Activated CD4-positive, alpha-beta T cell treated with anti-CD3 and anti-CD28 coated beads, Interleukin-2, amount 50 U/mL, for 48 hours (primary cell): ENCODE results near the gene SLC37A2.
A peak's percentile ranks its signal among the peaks of the same experiment; 100 is the strongest.
"Not testable (repeated sequence)": the region's sequence is repeated elsewhere in the genome, so short reads cannot be mapped to it uniquely, and the experiment has no call there.

Experiments used
- DNase-seq, 2 experiments: peaks; one replicate each; pipeline ENCODE4 v3.0.0-alpha.2; 2020

The SLC37A2 gene

GRCh38 chr11:125084761-125085231, 21.7 kb downstream of the SLC37A2 start:
- no peak for DNase-seq

- no peak for DNase-seq
Observed at GRCh38 chr11:125085301-125086081, 22.4 kb downstream of the SLC37A2 start.

DNA sequence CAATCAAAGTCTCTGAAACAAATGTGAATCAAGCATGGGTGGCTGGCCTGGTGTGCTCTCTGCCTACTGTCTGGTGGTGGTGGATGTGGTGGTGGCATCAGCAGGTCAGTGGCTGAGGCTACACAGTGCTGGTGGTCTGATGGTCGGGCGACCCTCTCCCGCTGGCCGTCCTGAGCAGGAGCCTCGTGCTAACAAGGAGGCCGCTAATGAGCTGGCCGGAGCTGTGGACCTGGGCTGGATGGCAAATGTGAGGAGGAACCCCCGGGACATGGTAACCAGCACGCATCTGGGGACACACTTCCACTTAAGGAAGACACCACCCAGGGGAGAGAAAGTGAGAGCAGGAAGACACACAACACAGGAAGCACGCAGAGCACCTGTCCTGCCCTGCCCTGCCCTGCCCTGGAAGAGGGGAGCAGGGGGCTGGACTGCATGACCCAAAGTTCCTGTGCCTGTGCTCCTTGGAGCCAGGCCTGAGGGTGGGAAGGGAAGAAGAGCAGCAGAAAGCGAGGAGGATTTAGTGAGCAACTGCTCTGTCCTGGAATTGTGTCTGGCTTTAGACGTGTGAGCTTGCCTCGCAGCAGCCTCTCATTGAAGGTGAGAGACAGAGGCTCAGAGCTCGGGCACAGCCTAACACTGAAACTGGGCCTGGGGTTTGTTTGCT, 23.7 kb downstream of the SLC37A2 start:
- DNase-seq = no peak

DNA sequence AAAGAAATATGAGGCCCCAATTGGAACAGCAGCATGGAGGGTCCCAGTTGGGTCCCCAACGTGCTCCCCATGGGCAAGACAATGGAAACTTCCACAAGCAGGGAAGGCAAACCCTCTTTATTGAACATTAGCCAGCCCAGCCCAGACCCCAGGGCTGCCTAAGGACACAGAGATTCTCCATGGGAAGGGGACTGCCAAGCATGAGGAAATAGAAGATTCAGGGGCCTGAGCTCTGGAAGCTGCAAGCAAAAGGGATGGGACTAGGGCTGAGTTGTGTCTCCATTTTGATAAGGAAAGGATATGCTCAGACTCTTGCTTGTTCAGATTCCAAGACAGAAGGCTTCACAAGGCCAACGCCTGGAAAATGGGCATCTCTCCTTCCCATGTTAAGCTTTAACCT, 25.0 kb downstream of the SLC37A2 start:
- no peak for DNase-seq

DNA sequence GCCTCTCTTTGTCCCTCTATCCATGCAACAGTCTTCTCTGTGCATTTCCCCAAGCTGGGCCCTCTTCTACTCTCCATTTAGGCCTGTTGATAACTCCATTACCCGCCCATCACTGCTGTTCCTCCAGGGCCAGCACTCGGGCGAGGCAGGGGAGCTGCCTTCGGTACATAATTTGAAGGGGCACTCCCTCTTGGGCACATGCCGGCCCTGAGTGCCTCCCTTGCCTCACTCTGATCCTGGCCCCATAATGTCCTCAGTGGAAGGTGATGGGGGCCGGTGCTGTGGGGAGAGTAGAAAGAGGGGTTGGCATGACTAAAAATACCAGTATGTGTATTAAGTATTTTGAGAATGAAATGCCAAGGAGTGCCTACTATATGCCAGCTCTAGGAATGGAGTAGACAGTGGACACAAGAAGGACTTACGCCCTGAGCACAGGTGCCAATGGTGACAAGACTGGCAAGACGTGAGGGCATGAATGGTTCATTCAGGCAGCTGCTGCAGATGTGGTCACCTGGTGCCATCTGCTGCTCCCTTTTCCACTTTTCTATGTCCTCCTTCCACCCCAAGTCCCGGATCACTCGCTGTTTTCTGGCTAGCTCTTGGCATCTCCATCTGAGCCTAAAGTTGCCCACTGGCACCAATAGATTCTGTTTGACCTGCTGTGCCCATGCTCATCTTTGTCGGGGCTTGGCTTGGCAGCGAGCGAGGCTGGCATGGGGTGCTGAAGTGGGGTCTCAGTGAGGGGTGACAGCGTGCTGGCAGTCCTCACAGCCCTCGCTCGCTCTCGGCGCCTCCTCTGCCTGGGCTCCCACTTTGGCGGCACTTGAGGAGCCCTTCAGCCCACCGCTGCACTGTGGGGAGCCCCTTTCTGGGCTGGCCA, 25.7 kb downstream of the SLC37A2 start:
- DNase-seq = no peak

DNA sequence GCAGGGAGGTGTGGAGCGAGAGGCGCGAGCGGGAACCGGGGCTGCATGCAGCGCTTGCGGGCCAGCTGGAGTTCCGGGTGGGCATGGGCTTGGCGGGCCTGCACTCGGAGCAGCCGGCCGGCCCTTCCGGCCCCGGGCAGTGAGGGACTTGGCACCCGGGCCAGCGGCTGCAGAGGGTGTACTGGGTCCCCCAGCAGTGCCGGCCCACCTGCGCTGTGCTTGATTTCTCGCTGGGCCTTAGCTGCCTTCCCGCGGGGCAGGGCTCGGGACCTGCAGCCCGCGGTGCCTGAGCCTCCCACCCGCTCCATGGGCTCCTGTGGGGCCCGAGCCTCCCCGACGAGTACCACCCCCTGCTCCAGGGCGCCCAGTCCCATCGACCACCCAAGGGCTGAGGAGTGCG, 26.4 kb downstream of the SLC37A2 start:
- not testable (repeated sequence) for DNase-seq

- not testable (repeated sequence) for DNase-seq
Observed at GRCh38 chr11:125090151-125090550, 27.0 kb downstream of the SLC37A2 start.

DNA sequence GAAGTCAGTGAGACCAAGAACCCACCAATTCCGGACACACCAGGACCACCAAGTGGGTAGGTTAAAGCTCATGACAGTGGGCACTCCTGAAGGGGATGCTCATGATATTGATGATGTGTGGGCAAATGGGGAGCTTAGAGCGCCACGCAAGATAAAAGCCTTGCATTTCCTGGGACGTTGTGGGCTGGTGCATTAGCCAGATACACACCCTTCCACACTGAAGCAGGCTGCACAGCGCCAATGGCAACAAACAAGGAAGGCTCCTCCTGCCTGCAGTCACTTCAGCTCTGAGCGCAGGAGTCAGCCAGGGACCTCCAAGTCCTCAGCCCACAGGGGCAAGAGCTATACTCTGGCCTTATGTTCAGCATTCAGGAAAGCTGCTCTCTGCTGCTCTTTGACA, 27.7 kb downstream of the SLC37A2 start:
- DNase-seq = no peak

DNA sequence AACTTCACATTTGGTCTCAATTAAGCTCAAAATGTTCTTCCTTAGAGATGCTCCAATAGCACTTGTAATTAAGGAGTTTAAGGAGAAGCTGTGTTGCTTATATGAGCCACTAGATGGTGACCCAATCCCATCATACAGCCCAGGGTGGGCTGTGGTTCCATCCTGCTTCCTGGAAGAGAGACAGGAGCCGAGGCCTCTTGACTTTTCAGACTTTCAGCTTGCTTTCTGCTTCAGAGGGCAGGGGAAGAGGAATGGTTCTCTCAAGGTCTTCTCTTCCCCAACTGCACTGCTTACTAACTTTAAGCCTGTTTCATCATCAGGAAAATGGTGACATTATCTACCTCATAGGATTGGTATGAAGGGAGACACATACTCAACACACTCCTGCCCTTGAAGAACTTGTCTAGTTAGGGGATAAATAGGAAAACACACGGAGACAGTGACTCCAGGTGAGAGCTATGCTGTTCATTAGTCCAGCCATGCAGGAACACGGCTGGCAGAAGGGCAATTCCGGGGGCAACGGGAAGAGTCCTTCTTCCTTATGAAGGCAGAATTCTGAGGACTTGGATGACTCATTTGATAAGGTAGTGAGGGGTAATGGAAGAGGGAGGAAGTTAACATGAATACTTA, 28.3 kb downstream of the SLC37A2 start:
- no peak for DNase-seq

DNA sequence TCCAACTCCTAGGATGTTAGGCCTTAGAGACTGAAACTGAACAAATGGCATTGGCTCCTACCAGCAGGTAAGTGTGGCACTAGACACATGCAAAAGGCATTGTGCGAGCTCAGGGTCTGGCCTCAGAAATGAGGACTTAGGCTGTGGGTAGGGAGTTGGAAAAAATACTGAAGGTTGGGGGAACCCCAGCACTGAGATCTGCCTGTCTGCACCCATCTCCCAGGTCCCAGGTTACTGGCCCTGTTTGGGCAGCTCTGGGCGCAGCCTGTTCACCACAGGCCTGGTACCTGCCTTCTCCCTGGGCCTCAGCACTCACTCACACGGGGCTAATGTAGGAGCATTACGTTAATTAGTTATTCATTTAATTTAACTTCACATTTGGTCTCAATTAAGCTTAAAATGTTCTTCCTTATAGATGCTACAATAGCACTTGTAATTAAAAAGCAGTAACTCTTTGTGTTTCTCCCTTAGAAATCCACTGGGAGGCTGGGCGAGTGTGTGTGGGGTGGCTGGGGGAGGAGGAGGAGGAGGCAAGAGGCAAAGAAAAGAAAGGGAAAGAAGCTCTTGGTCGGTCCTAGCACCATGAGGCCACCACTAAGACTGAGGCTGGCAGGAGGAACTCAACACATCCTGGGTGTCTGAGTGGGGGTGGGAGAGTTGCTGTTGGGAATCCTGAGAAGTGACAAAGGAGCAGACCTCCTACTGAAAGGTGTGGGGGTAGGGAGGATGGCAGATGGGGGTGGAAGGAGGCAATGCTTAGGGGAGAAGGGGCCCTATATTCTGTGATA, 29.0 kb downstream of the SLC37A2 start:
- no peak for DNase-seq

- no peak for DNase-seq
Observed at GRCh38 chr11:125092669-125093068, 29.6 kb downstream of the SLC37A2 start.

- no peak for DNase-seq
Observed at GRCh38 chr11:125093502-125093901, 30.4 kb downstream of the SLC37A2 start.

- no peak for DNase-seq
Observed at GRCh38 chr11:125094731-125095130, 31.6 kb downstream of the SLC37A2 start.

- DNase-seq = no peak
Observed at GRCh38 chr11:125100136-125100535, 37.0 kb downstream of the SLC37A2 start.

GRCh38 chr11:125101596-125101995, 38.5 kb downstream of the SLC37A2 start:
- no peak for DNase-seq

DNA sequence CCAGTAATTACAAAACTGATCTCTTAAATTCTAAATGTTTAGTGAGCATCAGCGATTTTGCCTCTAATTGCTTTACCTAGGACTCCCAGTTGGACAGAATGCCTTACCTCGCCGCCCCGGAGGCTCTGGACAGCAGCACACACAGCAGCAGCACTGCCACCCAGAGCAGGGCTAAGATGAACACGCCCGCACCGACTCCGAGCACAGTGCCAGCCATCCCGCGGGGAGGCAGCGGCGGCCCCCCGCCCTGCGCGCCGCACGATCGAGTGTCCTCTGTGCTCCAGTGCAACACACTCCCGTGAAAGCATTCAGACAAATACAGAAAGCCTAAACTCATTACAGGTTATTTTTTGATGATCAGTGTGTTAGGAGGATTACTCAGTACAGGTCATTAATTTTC, 38.9 kb downstream of the SLC37A2 start:
- no peak for DNase-seq

DNA sequence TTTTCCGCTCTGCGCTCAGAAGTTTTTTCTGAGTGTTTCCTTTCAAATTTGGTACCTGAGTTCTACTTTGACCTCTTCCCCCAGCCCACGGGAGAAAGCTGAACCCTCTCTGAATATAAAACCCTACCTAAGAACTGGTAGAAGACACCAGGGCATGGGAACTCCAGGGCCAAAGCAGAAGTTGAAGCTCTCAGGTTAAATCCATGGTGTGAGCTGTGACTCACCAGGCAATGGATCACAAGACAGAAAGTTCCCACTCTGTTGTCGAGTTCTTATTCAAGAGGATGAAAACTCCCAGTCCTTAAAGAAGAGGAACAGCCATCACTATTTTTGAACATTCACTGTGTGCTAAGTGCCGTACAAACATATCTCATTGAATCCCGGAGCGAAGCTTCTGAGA, 39.4 kb downstream of the SLC37A2 start:
- no peak for DNase-seq

DNA sequence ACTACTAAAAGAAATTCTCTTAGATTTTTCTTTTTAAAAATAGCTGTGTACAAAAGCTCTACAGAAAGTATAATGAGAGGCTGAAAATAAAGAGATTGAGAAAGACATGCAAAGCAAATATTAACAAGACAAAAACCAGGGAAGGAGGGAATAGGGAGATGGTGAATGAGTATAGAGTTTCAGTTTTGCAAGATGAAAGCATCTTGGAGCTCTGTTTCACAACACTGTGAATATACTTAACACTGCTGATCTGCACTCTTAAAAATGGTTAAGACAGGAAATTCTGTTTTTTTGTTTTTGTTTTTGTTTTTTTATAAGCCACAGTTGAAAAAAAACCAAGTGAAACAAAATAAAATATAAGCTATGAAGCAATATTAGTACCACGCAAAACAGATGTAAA, 42.8 kb downstream of the SLC37A2 start:
- no peak for DNase-seq

- DNase-seq = no peak
Observed at GRCh38 chr11:125108469-125108868, 45.4 kb downstream of the SLC37A2 start.

- no peak for DNase-seq
Observed at GRCh38 chr11:125110506-125110905, 47.4 kb downstream of the SLC37A2 start.

DNA sequence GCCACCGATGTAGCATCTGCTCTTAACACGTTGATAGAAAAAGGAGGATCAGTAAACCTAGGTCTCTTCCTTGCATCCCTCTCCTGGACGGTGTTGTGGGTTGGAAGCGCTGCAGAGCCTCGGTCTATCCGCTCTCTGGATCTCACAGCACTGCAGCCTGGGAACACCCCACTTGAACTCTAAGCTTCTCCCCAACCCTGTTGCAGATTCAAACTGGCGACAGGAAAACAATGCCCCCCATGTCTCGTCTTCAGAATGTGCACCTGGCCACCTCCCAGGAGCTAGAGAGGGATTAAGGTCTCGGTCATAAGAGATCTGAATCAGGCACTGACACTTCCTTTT, 47.9 kb downstream of the SLC37A2 start:
- DNase-seq = peak; percentile 4 to 25
